Endothelial cell of umbilical vein (primary cell): ENCODE results near the gene PLD6. TPM values are rescaled to one million over a fixed set of nuclear protein-coding genes. Genes with fewer than 3 reads are reported as not detected.
"Not testable (repeated sequence)": the region's sequence is repeated elsewhere in the genome, so short reads cannot be mapped to it uniquely, and the experiment has no call there.

ENCODE experiments used
- BruUV-seq: library from RNA; stranded (reverse); fragments of 400-500 nt; replicated peaks from 2 replicates; lab custom pipeline; 2021; lab: Mats Ljungman, UMichigan
- CTCF ChIA-PET: fragments of 300-600, 350-600 bp; sonication (Branson Sonifier 250); formaldehyde crosslinking; loops from one replicate; lab custom pipeline; 2021; ENCODE audit warnings: antibody characterized with exemption, inconsistent platforms; lab: Charles Lee
- POLR2A ChIA-PET: fragments of 300-600, 350-600 bp; sonication (Branson Sonifier 250); formaldehyde crosslinking; loops from one replicate; lab custom pipeline; 2021; ENCODE audit warnings: antibody characterized with exemption, inconsistent platforms; lab: Charles Lee
- DNase-seq: peaks from one replicate; pipeline ENCODE4 v3.0.0-alpha.2; 2011; ENCODE audit warnings: low read depth, low spot score
- FAIRE-seq: peaks from 2 replicates; lab custom pipeline; 2011; peaks lifted over from hg19 to GRCh38; lab: Jason Lieb, UNC
- H2AFZ ChIP-seq: 2 replicates; pipeline ENCODE4 v1.6.0; 2012; ENCODE audit warnings: low read depth, low read length, control low read depth, inconsistent platforms
- H3K27ac ChIP-seq: 2 replicates; pipeline ENCODE4 v1.5.1; 2011; ENCODE audit warnings: low read depth, mild to moderate bottlenecking, control low read depth, low read length, moderate library complexity; ENCODE audit not compliant: insufficient read depth
- H3K27me3 ChIP-seq, 2 experiments: 2 replicates each; pipeline versions ENCODE4 v1.6.0 to v1.6.1; 2011; ENCODE audit warnings: low read length in 2 of 2, mixed read lengths in 1 of 2; ENCODE audit not compliant: control insufficient read depth in 2 of 2, insufficient read depth in 2 of 2
- H3K36me3 ChIP-seq, 2 experiments: 2 replicates in 1 of 2; 3 replicates in 1 of 2; pipeline ENCODE4 v1.5.1; 2011; ENCODE audit warnings: low read length in 2 of 2, mild to moderate bottlenecking in 1 of 2, moderate library complexity in 1 of 2; ENCODE audit not compliant: control insufficient read depth in 2 of 2, insufficient read depth in 2 of 2; ENCODE audit errors: extremely low read depth in 1 of 2
- H3K4me1 ChIP-seq: 3 replicates; pipeline ENCODE4 v1.5.1; 2011; ENCODE audit warnings: mild to moderate bottlenecking, low read length; ENCODE audit not compliant: control insufficient read depth, insufficient read depth; ENCODE audit errors: extremely low read depth
- H3K4me2 ChIP-seq: 2 replicates; pipeline ENCODE4 v1.6.1; 2011; ENCODE audit warnings: low read length, control low read depth, mixed read lengths; ENCODE audit not compliant: insufficient read depth
- H3K4me3 ChIP-seq, 3 experiments: fragments of 200-600 bp in 1 of 3; sonication (generic), shearing (Covaris generic) in 1 of 3; replicated peaks in 1 of 3; 2 replicates each; pipeline ENCODE4 v1.5.1; 2011 to 2016; ENCODE audit warnings: control low read depth in 3 of 3, low read length in 3 of 3, mild to moderate bottlenecking in 2 of 3, inconsistent platforms in 1 of 3, low read depth in 1 of 3, moderate library complexity in 1 of 3; ENCODE audit not compliant: insufficient read depth in 1 of 3
- H3K79me2 ChIP-seq: 2 replicates; pipeline ENCODE4 v1.6.0; 2012; ENCODE audit warnings: low read length, inconsistent platforms; ENCODE audit not compliant: control insufficient read depth, insufficient read depth
- H3K9ac ChIP-seq: replicated peaks from 2 replicates; pipeline ENCODE3; 2011; ENCODE audit warnings: low read length, control low read depth; ENCODE audit not compliant: insufficient read depth; ENCODE audit errors: extremely low read depth
- H3K9me1 ChIP-seq: replicated peaks from 3 replicates; pipeline ENCODE4 v1.6.0; 2011; ENCODE audit warnings: mild to moderate bottlenecking, low read length; ENCODE audit not compliant: control insufficient read depth, insufficient read depth; ENCODE audit errors: extremely low read depth
- H3K9me3 ChIP-seq: replicated peaks from 2 replicates; pipeline ENCODE4 v1.5.1; 2012; ENCODE audit warnings: low read length, inconsistent platforms; ENCODE audit not compliant: control insufficient read depth, insufficient read depth
- H4K20me1 ChIP-seq: replicated peaks from 2 replicates; pipeline ENCODE3; 2011; ENCODE audit warnings: mild to moderate bottlenecking, low read length; ENCODE audit not compliant: control insufficient read depth, insufficient read depth; ENCODE audit errors: extremely low read depth
- CTCF ChIP-seq, 2 donors: IDR thresholded peaks; 1 replicate in 1 of 2; 2 replicates in 1 of 2; pipeline ENCODE4 v1.5.1; 2011; ENCODE audit warnings: low read length in 2 of 2, mild to moderate bottlenecking in 2 of 2, moderate library complexity in 2 of 2, control low read depth in 1 of 2, inconsistent platforms in 1 of 2, low read depth in 1 of 2; ENCODE audit not compliant: insufficient read depth in 1 of 2; ENCODE audit errors: extremely low read depth in 1 of 2
- EZH2 ChIP-seq: IDR thresholded peaks from 2 replicates; pipeline ENCODE4 v1.6.1; 2012; ENCODE audit warnings: borderline replicate concordance, low read depth, mild to moderate bottlenecking, moderate library complexity, low read length, inconsistent platforms; ENCODE audit not compliant: severe bottlenecking
- FOS ChIP-seq: IDR thresholded peaks from 2 replicates; pipeline ENCODE4 v1.6.1; 2011; ENCODE audit warnings: mild to moderate bottlenecking, low read length, moderate library complexity, borderline replicate concordance; ENCODE audit not compliant: insufficient read depth
- GATA2 ChIP-seq: IDR thresholded peaks from 2 replicates; pipeline ENCODE4 v1.7.0; 2011; ENCODE audit warnings: low read depth, mild to moderate bottlenecking, moderate library complexity, mixed read lengths, low read length; ENCODE audit not compliant: insufficient read length, insufficient read depth
- JUN ChIP-seq: IDR thresholded peaks from 2 replicates; pipeline ENCODE4 v1.6.1; 2011; ENCODE audit warnings: borderline replicate concordance, low read depth; ENCODE audit not compliant: insufficient read length, insufficient read depth
- MAX ChIP-seq: IDR thresholded peaks from 2 replicates; pipeline ENCODE4 v1.6.1; 2011; ENCODE audit not compliant: insufficient read depth, insufficient read length
- MYC ChIP-seq: IDR thresholded peaks from one replicate; pipeline ENCODE4 v1.6.1; 2011; ENCODE audit warnings: mild to moderate bottlenecking, low read depth, low read length
- POLR2A ChIP-seq: IDR thresholded peaks from 2 replicates; pipeline ENCODE4 v1.6.1; 2012; ENCODE audit warnings: low read depth, mild to moderate bottlenecking, control low read depth, low read length
- POLR2AphosphoS5 ChIP-seq: IDR thresholded peaks from 2 replicates; pipeline ENCODE4 v1.6.1; 2012; ENCODE audit warnings: low read depth, mild to moderate bottlenecking, control low read depth, low read length, moderate library complexity; ENCODE audit not compliant: insufficient read depth
- dilution Hi-C: fragments of 300-500 bp; cut with MboI; formaldehyde crosslinking; loops from one replicate; pipeline ENCODE4 v1.15.0; 2019; ENCODE audit warnings: low sequenced_read_pairs; ENCODE audit not compliant: extremely low pct_ligation_motif_present
- intact Hi-C: fragments of 100-400 bp; cut with micrococcal nuclease; formaldehyde crosslinking; loops from one replicate; pipeline ENCODE4 v1.10.0; 2022
- polyA plus RNA-seq, 4 experiments: library from polyadenylated mRNA; depleted of rRNA in 3 of 4; stranded (reverse) in 3 of 4; unstranded in 1 of 4; fragments of >200 nt; gene quantifications; 2 replicates each; pipeline versions ENCODE4 v1.2.1 to v1.2.3, GENCODE V29; 2011 to 2012; ENCODE audit warnings: missing spikeins in 1 of 4
- total RNA-seq: library from RNA; stranded (reverse); gene quantifications from 2 replicates; pipeline ENCODE4 v1.2.3, GENCODE V29; 2021

PLD6 gene
- total and polyA plus RNA-seq, 2 donors (not counting 3 experiments of a cell fraction or from before 2014, with no cell fraction given), result 2.9 to 4.4 TPM

GRCh38 chr17:17184985-17185757 is 21.0 kb downstream of the PLD6 start:
- peak; percentile 68 for FAIRE-seq
- H3K4me3 ChIP-seq, intact Hi-C loops, H3K9me1 ChIP-seq, H3K9ac ChIP-seq, H3K79me2 ChIP-seq, POLR2A ChIA-PET, DNase-seq, dilution Hi-C loops, H2AFZ ChIP-seq, H3K27me3 ChIP-seq, H4K20me1 ChIP-seq, H3K9me3 ChIP-seq, H3K27ac ChIP-seq: not testable (repeated sequence)
- CTCF ChIA-PET, result interaction anchor here (1.0 to 3.0 kb wide), 2 partner anchors 26 to 43 kb away, joined by 3 to 10 read pairs; no protein-coding TSS in a partner anchor
- BruUV-seq, result TSS peak; percentile 70
- H3K36me3 ChIP-seq, result peaks cover 14 to 24% of the 10 kb centered on the region in 2 experiments
- peak overlapping the region; percentile 34 for H3K4me2 ChIP-seq
- peaks cover 25% of the 10 kb centered on the region for H3K4me1 ChIP-seq

- no peaks in the 10 kb centered on the region for H3K79me2 ChIP-seq
- H3K36me3 ChIP-seq, result peaks cover 14 to 29% of the 10 kb centered on the region in 2 experiments
- FAIRE-seq (no peak), DNase-seq (no peak)
- H3K9ac ChIP-seq, result no peak overlapping the region
- H4K20me1 ChIP-seq, result no peaks in the 10 kb centered on the region
- intact Hi-C loops, result no loop called here
- no peak overlapping the region for H3K4me2 ChIP-seq
- no peaks in the 10 kb centered on the region for H3K9me1 ChIP-seq
- H3K9me3 ChIP-seq, result no peaks in the 10 kb centered on the region
- dilution Hi-C loops, result no loop called here
- H3K27ac ChIP-seq, result no peak overlapping the region
- no peak overlapping the region for H2AFZ ChIP-seq
- ChIA-PET CTCF (interaction anchor here (1.0 to 3.0 kb wide), 2 partner anchors 8 to 42 kb away, joined by 4 to 10 read pairs; no protein-coding TSS in a partner anchor), POLR2A (no interaction called here)
- peaks cover 26% of the 10 kb centered on the region for H3K4me1 ChIP-seq
- no peaks in the 10 kb centered on the region for H3K27me3 ChIP-seq
- TF ChIP-seq MAX (no peak), EZH2 (no peak), FOS (no peak), GATA2 (no peak), MYC (no peak), POLR2AphosphoS5 (no peak), JUN (no peak), POLR2A (no peak), CTCF (IDR thresholded peaks at IDR 0.05; ENCODE audit: extremely low read depth in 1 of 2, insufficient read depth in 1 of 2, low read depth in 1 of 2, low read length in 2 of 2) (no peak)
- no TSS peak for BruUV-seq
- no peak overlapping the region for H3K4me3 ChIP-seq
These were observed 22.4 kb downstream of the PLD6 start for GRCh38 chr17:17183744-17184143.
